Gastrocnemius medialis (tissue), 4 donors: Measurements from ENCODE around the gene MC4R. TPM values are rescaled to one million over a fixed set of nuclear protein-coding genes. Genes with fewer than 3 reads are reported as not detected.

ENCODE experiments used
- ATAC-seq, 2 donors: fragments of 150-250 bp; one replicate each; pipeline ENCODE4 v1.9.1; 2016
- DNase-seq, 2 donors: peaks; one replicate each; pipeline ENCODE4 v3.0.0-alpha.2; 2019
- H3K27ac ChIP-seq, 4 donors: fragments of 200-600 bp; sonication (generic); 1 replicate in 1 of 4; 2 replicates in 3 of 4; pipeline ENCODE4 v1.5.1; 2016 to 2018; ENCODE audit warnings: mild to moderate bottlenecking in 2 of 4, moderate library complexity in 1 of 4
- H3K27me3 ChIP-seq, 3 donors: fragments of 200-600 bp; sonication (generic) in 2 of 3; 1 replicate in 1 of 3; 2 replicates in 2 of 3; pipeline versions ENCODE4 v1.5.1 to v1.6.0; 2016 to 2019; ENCODE audit warnings: mild to moderate bottlenecking in 1 of 3, moderate library complexity in 1 of 3
- H3K36me3 ChIP-seq, 2 donors: fragments of 200-600 bp; sonication (generic) in 1 of 2; one replicate each; pipeline ENCODE4 v1.5.1; 2017 to 2018
- H3K4me1 ChIP-seq, 2 donors: fragments of 200-600 bp; sonication (generic) in 1 of 2; one replicate each; pipeline ENCODE4 v1.5.1; 2016 to 2017; ENCODE audit warnings: mild to moderate bottlenecking in 2 of 2
- H3K4me3 ChIP-seq, 4 donors: fragments of 200-600 bp; sonication (generic) in 3 of 4; 1 replicate in 1 of 4; 2 replicates in 3 of 4; pipeline ENCODE4 v1.5.1; 2016 to 2019; ENCODE audit warnings: mild to moderate bottlenecking in 2 of 4
- H3K9me3 ChIP-seq, 3 donors: fragments of 200-600 bp; sonication (generic) in 2 of 3; 1 replicate in 1 of 3; 2 replicates in 2 of 3; pipeline ENCODE4 v1.5.1; 2016 to 2019
- CTCF ChIP-seq, 5 experiments: fragments of 450-650 bp in 3 of 5; fragments of 200-600 bp in 2 of 5; sonication (generic) in 2 of 5; IDR thresholded peaks in 4 of 5; conservative IDR thresholded peaks in 1 of 5; 1 replicate in 4 of 5; 2 replicates in 1 of 5; pipeline ENCODE4 v1.5.1; 2016 to 2019; ENCODE audit warnings: antibody characterized with exemption in 5 of 5, mild to moderate bottlenecking in 3 of 5, moderate library complexity in 3 of 5
- POLR2A ChIP-seq, 2 donors: fragments of 450-650 bp; IDR thresholded peaks; one replicate each; pipeline ENCODE4 v1.6.1; 2017; ENCODE audit warnings: antibody characterized with exemption in 2 of 2, mild to moderate bottlenecking in 2 of 2, moderate library complexity in 2 of 2
- in situ Hi-C, 4 donors: fragments of 200-750 bp; cut with MboI; loops; one replicate each; pipeline versions ENCODE4 v1.15.0 to v1.8.0; 2017; ENCODE audit warnings: low sequenced_read_pairs in 4 of 4
- intact Hi-C: fragments of 100-400 bp; cut with DNase I; formaldehyde crosslinking; loops from one replicate; pipeline ENCODE4 v1.15.1; 2023; ENCODE audit warnings: low total_unique reads
- total RNA-seq, 4 donors: library from RNA; depleted of rRNA; stranded (reverse); fragments of >200 nt; gene quantifications; one replicate each; pipeline versions ENCODE4 v1.1.0 to v1.2.3, GENCODE V29; 2016

MC4R gene
- total RNA-seq, 4 donors from 2014 or later, result not detected

GRCh38 chr18:60411715-60412114, 39.1 kb upstream of the MC4R start:
- in situ Hi-C loops, result no loop called here
- intact Hi-C loops, result no loop called here
- DNase-seq (no peak), ATAC-seq (no peak)
- no peak for TF ChIP-seq CTCF (IDR thresholded peaks at IDR 0.05 in 4 of 5, conservative IDR thresholded peaks at IDR 0.05 in 1 of 5)
- no peak for TF ChIP-seq POLR2A (IDR thresholded peaks at IDR 0.05)
- no peaks in the 10 kb centered on the region for H3K9me3 ChIP-seq
- no peak overlapping the region for H3K27ac ChIP-seq
- no peaks in the 10 kb centered on the region for H3K4me1 ChIP-seq
- H3K27me3 ChIP-seq, result no peaks in the 10 kb centered on the region
- H3K36me3 ChIP-seq, result no peaks in the 10 kb centered on the region
- no peak overlapping the region for H3K4me3 ChIP-seq

GRCh38 chr18:60406721-60407120, 34.1 kb upstream of the MC4R start:
- H3K4me3 ChIP-seq, result no peak overlapping the region
- intact Hi-C loops, result no loop called here
- ATAC-seq (no peak), DNase-seq (no peak)
- in situ Hi-C loops, result no loop called here
- no peaks in the 10 kb centered on the region for H3K27me3 ChIP-seq
- H3K36me3 ChIP-seq, result no peaks in the 10 kb centered on the region
- no peaks in the 10 kb centered on the region for H3K4me1 ChIP-seq
- no peak overlapping the region for H3K27ac ChIP-seq
- no peaks in the 10 kb centered on the region for H3K9me3 ChIP-seq
- TF ChIP-seq POLR2A (IDR thresholded peaks at IDR 0.05) (no peak), CTCF (IDR thresholded peaks at IDR 0.05 in 4 of 5, conservative IDR thresholded peaks at IDR 0.05 in 1 of 5) (no peak)

GRCh38 chr18:60404486-60405085, 32.0 kb upstream of the MC4R start:
- in situ Hi-C loops, result no loop called here
- intact Hi-C loops, result no loop called here
- no peak for TF ChIP-seq CTCF (IDR thresholded peaks at IDR 0.05 in 4 of 5, conservative IDR thresholded peaks at IDR 0.05 in 1 of 5)
- TF ChIP-seq POLR2A (IDR thresholded peaks at IDR 0.05), result no peak
- no peak for DNase-seq
- no peaks in the 10 kb centered on the region for H3K9me3 ChIP-seq
- H3K27me3 ChIP-seq, result no peaks in the 10 kb centered on the region
- no peaks in the 10 kb centered on the region for H3K4me1 ChIP-seq
- no peak for ATAC-seq
- H3K4me3 ChIP-seq, result no peak overlapping the region
- no peak overlapping the region for H3K27ac ChIP-seq
- H3K36me3 ChIP-seq, result no peaks in the 10 kb centered on the region

GRCh38 chr18:60401346-60401745, 28.8 kb upstream of the MC4R start:
- no peak overlapping the region for H3K4me3 ChIP-seq
- TF ChIP-seq POLR2A (IDR thresholded peaks at IDR 0.05) (no peak), CTCF (IDR thresholded peaks at IDR 0.05 in 4 of 5, conservative IDR thresholded peaks at IDR 0.05 in 1 of 5) (no peak)
- no peaks in the 10 kb centered on the region for H3K9me3 ChIP-seq
- ATAC-seq (no peak), DNase-seq (no peak)
- H3K36me3 ChIP-seq, result no peaks in the 10 kb centered on the region
- no peaks in the 10 kb centered on the region for H3K27me3 ChIP-seq
- in situ Hi-C loops (no loop called here), intact Hi-C loops (no loop called here)
- no peaks in the 10 kb centered on the region for H3K4me1 ChIP-seq
- no peak overlapping the region for H3K27ac ChIP-seq
